Adrenal gland (tissue), 5 donors: ENCODE measurements around the gene TRPM4.

Experiments used
- CTCF ChIP-seq, 6 experiments: fragments of 450-650 bp in 4 of 6; fragments of 200-600 bp in 2 of 6; sonication (generic) in 1 of 6; IDR thresholded peaks; 1 replicate in 5 of 6; 2 replicates in 1 of 6; pipeline versions ENCODE4 v1.5.1 to v1.8.0; 2016 to 2021; ENCODE audit warnings: antibody characterized with exemption in 6 of 6, mild to moderate bottlenecking in 2 of 6, moderate library complexity in 1 of 6
- POLR2A ChIP-seq, 2 donors: fragments of 450-650 bp; IDR thresholded peaks; one replicate each; pipeline ENCODE4 v1.6.1; 2017; ENCODE audit warnings: antibody characterized with exemption in 2 of 2, mild to moderate bottlenecking in 2 of 2, moderate library complexity in 1 of 2
- donor health status: DM: no; HTN: no; CAD: no.

DNA sequence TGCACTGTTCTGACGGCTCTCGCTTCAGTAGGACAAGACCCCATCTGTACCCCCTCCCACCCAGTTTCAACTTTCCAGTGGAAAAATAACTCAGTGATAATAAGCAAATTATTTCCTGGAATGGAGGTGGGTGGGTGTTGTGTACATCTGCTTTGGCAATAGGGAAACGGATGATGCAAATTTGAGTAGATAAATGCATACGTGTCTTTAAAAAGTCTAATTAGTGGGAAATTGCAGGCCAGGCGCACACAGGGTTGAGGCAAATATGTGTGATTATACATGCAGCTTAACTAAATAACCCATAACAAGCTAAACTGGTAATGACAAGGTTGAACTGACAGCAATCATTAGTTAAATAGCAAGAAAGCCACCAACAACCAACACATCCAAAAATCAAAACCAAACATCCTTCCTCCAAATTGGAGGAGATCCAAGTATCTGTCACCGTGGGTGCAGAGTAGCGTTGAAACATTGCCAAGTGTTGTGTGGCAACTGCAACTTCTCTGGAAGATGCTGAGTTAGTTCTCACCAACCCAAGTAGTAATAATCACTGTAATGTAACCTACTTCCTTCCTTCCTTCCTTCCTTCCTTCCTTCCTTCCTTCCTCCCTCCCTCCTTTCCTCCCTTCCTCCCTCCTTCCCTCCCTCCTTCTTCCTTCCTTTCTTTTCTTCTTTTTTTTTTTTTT is 54.6 kb downstream of the TRPM4 start:
- TF ChIP-seq CTCF (IDR thresholded peaks at IDR 0.05) (no peak), POLR2A (IDR thresholded peaks at IDR 0.05) (no peak)
